Islet precursor cell (in vitro differentiated cells): ENCODE data around the gene POLG2.

ENCODE experiments used
- DNase-seq: peaks from one replicate; pipeline ENCODE4 v3.0.0-alpha.2; 2018

The POLG2 gene

DNA sequence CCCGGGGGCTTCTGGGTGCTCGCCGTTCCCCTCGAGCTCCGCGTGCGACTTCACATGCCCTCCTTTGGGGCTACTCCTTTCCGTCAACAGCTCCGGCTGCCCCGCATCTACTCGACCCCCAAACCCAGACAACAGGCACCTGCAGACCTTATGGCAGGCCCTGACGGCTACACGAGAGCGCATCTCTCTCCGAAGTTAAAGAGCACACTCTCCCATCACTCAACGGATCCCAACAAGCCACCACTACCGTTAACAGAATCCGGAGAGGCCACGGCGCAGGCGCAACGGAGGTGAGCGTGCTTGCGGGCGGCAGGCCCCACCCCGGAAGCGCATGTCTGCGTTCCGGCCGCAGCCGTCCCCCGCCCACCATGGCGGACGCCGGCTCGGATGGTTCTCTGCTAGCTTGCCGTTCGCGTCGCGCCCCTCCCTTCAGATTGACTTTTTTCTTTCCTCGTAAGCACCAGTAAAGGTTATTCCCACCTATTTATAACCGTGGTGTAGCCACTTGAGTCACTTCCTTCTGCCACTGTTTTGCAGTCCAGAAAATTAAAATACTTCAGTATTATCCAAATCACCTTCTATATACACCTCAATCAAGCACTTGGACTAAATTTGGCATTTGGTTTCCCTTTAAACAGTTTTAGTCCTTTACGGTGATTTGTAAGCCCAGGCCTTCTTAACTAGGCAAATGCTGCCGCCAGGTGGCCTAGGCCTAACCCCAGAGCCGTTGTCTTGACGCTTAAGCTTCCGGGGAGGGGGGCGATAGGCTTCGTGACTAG is at the start of gene POLG2:
POLG2 (minus strand) TSS at position 269 of the 779 bp plus-strand sequence; CDS start at position 183, 86 bp downstream.
- DNase-seq, result peak; percentile 99

DNA sequence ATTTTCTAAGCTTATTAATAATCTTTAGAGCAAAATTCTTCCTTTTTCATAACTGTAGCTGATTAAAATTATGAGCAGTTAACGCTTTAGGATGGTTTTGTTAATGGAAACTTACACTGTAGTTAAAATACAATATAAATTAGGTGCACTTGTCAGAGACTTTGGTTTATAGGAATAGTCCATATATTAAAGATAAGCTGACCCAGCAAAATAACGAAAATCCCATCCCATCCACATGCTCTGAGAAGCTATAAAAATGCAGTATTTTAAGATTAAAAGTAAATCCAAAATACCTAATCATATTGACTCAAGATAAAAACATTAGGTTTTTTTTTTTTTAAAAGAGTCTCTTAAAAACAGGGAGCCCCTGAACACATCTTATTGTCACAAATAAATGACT is 47.9 kb upstream of the POLG2 start:
- DNase-seq, result no peak

DNA sequence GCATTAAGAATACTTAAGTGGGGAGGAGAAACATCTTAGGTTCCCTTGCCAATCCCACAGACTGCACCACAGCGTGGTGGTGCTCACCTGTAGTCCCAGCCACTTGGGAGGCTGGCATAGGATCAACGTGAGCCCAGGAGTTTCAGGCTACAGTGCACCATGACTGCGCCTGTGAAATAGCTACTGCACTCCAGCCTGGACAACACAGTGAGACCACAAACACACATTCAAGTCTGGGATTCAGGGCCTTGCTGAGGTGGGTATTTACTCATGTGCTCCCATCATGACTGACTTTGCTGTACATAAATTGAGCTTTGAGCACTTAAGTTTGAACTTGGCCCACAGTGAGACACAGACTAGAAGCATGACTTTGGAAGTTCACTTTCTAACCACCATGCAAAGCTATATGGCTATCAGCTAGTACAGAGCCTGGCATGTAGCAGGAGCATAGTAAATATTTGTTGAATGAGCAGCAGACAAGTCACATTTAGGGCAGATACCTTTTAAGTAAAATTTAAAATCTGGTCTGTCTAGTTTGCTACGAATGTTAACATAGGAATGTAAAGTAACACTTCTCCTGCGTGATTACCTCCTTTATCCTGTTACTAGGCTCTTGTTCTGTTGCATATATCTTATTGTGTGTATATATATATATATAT is 43.4 kb upstream of the POLG2 start:
- DNase-seq, result no peak

DNA sequence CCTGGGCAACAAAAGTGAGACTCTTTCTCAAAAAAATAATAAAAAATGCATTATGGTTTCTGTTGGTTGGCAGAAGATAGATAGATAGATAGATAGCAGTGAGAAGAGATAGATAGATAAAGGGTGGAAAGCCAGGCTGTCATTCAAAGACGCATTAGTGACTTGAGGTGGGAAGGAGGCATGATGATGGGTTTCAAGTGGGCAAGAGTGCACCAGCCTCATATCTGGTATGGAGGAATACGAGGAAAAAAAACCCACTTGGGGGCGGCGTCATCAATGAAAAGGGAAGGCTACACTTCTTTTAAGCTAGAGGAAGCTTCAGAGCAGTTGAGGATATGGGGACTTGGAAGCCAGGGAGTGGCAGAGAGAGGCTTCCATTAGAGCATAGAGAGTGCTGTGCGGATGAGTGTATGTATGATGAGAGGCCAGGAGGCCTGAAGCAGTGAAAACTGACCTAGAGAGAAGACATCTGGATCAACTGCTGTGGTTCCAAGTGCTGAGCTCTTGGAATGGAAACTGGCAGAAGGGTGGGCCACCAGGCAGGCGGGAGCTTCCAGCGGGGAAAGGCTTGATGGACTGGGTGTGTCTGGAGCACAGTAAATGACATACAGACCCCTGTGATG is 41.8 kb upstream of the POLG2 start:
- DNase-seq, result no peak

DNA sequence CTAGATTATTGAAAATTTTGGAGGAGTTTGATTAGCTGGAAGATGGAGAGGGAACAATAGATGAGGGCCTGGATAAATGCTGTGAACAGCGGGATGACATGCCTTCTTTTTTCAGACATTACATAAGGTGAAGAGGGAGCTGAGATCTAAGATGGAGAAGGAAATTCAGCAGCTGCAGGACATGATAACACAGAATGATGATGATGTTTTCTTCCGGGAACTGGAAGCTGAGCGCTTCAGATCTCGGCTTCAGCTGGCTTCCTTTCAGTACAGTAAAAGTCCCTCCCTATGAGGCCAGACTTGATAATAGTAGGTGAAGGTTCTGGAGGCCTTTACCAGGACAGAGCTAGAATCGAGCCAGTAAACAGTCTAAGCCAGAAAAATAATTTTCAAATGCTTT is 40.6 kb upstream of the POLG2 start:
- DNase-seq, result no peak

DNA sequence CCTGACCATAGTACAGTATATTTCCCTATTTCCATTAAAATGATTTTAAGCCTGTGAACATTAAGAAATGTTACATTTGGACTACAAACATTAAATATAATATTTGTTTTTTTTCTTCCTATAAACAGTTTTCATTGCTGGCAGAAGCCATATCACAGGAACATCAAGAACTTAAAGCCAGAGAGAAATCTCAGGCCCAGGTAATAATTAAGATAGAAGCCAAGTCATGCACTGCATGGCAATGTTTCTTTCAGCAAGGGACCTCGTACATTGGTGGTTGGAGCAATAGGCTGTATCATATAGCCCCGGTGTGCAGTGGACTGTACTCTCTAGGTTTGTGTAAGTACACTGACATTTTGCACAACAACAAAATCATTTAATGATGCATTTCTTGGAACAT is 40.1 kb upstream of the POLG2 start:
- no peak for DNase-seq

DNA sequence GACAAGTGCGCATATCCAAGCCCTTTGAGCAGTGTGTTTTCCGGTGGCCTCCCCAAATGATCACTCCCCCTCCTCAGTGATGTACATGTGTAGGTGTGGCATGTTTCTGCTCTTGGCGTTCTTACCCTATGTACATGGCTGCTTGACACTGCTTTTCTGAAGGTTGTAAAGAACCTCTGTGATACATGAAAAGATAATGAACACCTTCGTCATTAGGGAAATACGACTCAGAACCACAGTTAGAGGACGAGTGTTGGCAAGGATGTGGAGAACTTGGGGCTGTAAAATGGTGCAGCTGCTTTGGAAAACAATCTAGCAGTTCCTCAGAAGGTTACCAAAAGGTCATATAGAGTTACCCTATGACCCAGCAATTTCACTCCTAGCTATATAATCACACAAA is 38.5 kb upstream of the POLG2 start:
- DNase-seq, result no peak

DNA sequence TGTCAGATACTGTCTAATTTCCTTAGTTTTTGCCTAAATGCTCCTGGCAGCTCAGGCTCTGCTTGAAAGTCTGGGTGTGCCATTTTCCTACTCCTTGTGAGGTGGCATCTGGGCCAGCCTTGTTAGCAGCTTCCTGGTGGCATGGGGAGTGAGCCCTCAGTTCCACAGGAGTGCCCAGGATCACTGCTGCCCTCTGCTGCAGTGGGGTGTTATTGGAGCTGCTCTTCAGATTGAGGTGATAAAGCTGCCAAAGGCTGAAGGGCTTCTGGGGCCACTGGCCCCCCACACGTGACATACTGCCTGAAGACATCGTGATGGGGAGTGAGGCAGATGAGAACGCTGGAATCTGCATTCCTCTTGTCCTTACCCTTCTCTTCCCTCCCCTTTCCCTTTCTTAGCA is 37.3 kb upstream of the POLG2 start:
- no peak for DNase-seq

DNA sequence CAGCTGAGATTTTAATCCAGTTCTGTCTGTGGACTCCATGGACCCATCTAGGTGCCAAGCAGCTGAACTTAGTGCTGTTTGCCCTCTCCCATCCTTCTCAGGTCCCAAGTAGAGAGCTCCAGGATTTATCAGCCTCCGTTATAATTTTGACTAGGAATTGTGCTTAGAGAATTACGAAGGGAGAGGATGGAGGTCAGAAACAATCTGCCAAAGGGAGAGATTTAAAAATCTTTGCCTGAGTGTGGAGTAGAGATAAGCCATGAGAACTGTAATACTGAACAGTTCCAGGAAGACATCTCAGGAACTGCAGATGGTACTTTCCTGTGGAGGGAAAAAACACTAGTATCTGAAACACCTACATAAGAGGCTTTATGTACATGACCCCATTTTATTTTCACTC is 36.9 kb upstream of the POLG2 start:
- DNase-seq, result no peak

DNA sequence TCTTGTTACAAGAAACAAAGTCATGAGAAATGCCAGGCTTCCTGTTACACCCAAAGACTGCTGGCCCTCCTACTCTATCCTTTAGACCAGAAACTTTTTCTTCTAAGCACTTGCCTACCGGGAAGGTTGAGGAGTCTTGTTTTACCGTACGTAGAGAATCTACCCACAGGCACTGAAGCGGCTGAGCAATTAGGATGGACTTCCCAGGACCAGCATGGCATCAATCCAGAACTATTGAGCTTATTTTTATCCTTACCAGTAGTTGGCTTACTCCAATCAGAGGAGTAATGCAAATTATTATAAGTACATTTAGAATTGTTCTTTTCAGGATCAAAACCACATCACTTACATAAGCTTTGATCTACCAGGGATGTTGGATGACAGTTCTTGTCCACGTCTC is 35.6 kb upstream of the POLG2 start:
- DNase-seq, result no peak

DNA sequence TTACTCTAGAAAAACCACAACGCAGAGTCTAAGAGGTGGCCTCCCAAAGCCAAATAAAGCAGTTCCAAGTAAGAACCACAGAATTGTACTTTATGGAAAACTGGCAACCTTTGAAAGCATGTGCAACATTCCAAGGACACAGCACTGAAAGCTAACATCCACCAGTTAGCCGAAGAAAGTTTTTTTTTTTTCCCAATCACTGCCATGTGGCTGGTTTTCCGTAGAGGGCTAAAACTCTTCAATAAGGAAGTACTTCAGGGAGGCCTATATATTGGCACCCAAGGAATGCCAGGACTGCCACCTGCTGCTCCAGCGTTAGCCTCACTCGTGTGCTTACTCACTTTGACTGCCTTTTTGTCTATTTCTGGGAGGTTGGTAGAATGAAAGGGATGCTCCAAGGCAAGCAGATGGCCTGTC is 35.1 kb upstream of the POLG2 start:
- DNase-seq, result no peak

DNA sequence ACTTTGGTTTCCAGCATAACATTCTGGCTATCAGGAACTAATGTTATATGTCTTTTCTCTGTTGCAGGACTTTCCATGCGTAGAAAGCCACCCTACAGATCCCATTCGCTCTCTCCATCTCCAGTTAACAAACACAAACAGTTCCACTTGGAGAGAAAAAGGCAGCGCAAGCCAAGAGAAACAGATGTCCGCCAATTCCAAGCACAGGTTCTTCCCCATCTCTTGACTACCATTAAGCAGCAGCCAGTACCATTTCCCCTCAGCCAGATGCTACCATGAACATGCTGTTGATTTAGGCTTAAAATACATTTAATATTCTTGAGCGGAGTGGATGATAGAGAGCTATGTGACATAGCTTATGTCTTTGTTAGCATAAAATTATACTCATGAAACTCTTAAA is 32.4 kb upstream of the POLG2 start:
- no peak for DNase-seq

DNA sequence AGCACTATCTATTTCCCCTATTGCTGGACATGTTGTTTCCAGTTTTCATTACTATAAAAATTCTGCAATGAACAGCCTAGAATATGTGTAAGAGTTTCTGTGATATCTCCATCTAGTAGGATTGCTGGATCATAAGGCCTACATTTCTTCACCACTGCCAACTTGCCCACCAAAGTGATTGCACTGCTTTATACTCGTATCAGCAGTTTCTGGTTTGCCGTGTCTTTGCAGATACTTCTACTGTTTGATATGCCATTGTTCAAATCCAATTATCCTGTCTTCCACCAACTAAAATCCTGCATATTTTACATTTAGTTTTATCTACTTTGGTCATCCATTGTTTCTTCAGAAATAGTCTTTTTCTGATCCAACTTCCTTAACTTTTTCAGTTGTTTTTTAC is 31.1 kb upstream of the POLG2 start:
- DNase-seq, result no peak

DNA sequence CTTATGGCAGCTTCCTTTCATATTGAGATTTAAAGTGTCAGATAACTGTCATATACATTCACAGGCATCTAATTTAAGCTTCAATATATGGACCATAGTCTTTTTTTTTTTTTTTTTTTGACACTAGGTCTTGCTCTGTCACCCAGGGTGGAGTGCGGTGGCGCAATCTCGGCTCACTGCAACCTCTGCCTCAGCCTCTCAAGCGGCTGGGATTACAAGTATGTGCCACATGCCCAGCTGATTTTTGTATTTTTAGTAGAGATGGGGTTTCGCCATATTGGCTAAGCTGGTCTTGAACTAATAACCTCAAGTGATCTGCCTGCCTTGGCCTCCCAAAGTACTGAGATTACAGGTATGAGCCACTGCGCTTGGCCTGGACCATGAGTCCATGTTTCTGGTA is 23.5 kb upstream of the POLG2 start:
- no peak for DNase-seq

DNA sequence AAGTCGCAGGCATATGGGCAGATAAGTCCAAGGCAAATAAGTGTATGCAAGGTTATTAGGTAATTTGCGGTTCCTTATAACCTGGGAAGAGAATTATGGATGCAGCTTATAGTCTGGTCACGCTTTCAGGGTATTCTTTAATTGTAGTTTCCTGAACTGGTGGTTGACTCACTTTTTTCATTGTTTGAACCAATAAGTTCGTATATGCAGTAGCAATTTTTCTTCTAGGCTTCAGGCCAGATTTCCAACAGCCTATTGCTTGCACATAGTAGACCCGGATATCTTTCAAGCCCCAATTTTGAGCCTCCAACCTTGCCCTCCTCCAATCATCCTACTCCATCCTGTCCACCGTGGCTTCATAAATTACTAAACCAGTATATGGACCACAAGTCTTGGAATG is 22.7 kb upstream of the POLG2 start:
- DNase-seq, result no peak

DNA sequence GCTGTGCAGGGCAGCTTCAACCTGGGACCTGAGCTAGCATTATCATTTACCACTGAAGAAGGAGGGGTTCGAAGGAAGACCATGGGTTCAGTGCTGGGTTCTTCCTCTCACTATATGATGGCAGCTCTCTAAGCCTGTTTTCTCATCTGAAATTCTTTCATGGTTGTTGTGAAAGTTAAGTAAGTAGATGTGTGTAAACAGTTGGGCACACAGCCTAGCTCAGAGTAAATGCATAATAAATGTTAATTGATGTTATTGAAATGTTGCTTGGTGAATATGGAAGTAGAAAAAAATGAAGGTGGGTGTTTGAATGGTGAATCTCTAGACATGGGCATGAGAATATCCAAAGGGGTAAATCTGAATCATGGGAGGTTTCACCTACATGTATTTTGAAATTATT is 19.0 kb upstream of the POLG2 start:
- DNase-seq, result no peak

DNA sequence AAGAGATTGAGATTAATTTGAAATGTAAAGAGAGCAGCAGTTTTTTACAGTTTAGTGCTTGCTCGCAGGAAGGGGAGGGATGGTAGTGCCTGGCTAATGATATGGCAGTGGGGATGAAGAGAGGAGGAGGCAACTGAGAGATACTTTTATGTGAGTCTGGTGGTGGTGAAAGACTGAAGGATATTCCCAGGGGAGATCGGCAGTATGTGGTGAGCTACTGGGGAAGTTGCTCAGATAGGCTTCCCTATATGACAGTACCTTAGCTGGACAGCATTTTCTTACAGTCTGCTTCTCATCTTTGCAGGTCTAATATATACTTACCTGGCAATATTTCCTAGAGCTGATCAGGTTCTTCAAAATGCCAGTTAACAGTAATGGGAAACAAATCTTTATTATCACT is 18.6 kb upstream of the POLG2 start:
- no peak for DNase-seq

DNA sequence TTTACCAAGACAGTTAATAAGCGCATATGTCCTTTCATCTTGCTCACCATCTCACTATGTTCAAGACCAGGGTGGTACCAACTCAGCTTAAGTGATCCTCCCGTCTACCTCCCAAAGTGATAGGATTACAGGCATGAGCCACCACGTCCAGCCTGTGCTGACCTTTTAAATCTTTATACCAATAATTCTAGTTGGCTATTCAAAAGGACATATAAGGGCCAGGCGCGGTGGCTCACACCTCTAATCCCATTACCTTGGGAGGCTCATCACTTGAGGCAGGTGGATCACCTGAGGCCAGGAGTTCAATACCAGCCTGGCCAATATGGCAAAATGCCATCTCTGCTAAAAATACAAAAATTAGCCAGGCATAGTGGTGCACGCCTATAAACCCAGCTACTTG is 12.3 kb upstream of the POLG2 start:
- DNase-seq, result no peak

DNA sequence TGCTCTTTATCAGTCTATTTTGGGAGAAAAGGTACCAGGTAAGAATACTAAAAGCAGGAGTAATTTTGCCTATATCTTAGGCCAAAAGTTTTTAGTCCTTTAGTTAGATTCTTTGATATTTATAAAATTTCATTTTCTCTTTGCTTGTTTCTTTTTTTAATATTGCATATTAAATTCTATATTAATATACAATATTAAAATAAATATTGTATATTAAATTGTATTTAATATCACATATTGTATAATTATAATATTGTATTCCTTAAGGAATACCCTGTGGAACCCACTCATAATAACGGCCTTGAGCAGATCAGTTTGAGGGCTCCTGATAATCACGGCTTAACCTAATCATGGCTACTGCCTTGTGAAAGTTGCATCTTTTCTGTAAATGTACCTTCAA is 11.8 kb upstream of the POLG2 start:
- DNase-seq, result no peak

DNA sequence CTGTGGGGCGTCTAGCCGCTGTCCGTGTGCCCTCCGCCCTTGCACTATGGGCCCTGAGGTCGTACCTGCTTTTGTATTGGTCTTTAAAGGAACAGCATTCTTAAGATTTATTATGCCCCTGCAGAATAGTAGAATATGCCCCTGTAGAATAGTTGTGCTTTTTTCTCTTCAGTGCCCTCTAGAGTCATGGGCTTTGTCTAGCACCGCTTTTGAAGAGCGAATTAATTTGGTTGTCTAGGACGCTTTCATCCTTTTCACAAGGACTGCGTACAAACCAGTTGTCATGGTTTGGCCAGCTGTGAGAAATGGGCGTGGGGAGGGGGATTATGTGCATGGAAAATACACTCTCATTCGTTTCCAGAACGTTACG is 10.5 kb upstream of the POLG2 start:
- peak; percentile 60 for DNase-seq

DNA sequence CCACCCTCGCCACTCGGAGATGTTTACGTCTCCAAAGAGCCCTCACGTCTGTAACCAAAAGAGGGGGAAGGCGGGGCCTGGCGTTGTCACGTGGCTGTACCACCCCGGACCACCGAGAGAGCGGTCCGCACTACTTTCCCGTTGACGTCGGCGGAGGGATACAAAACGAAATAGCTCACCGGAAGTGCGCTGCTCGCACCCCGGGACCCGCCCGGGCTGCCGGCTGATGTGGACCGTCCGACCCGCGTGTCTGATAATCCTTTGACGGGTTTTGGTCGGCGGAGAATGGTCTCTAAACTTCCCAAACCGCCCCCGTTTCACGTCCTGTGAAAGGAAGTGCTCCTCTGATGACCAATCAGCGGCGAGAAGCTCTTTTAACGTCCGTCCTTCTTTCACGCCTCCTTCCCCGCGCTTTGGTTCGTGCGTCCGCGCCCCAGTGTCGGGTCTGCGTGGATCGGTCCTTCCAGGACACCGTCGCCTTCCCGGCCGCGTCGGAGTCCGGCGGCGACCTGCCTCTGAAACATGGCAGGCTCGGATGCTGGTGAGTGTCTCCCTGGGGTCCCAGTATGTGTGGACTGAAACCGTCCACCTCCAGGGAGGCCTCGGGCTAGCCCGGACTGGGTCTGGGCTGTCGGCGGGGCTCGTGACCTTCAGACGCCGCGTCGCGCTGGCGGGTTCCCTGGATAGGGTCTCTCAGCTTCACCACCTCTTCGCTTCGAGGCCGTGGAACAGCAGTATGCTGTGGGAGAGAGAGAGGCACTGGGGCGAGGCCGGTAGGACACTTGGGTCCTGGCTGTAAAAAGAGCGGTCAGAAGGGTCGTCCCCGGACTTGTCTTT is 9.9 kb upstream of the POLG2 start, which contains the start of gene CEP95:
CEP95 (plus strand) TSS at position 402 of the 837 bp plus-strand sequence; CDS start at position 523, 121 bp downstream.
- no peak for DNase-seq

DNA sequence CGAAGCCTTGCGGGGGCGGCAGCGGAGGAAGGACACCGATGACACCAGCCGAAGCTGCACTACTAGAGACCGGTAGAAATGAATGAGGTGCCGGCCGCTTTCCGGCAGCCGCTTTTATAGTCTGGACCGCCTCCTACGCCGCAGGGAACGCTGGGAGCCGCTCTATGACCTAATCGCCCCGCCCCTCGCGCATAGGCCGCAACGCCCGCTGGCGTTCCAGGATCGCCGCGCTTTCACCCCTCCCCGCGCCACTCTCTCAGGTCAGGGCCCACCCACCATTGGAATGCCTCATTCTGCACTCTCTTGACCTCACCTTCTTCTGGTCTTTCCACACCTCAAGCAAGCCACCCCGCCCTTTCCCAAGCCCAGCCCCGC is 9.3 kb upstream of the POLG2 start, which contains the start of gene DDX5:
DDX5 (minus strand) TSS at position 89 of the 375 bp plus-strand sequence. CDS start 170 bp downstream, outside the sequence.
- peak; percentile 100 for DNase-seq
